GM23248 (cell line): Measurements from ENCODE around the gene ZNF500. TPM values are rescaled to one million over a fixed set of nuclear protein-coding genes. Genes with fewer than 3 reads are reported as not detected.
A peak's percentile ranks its signal among the peaks of the same experiment; 100 is the strongest.
"Not testable (repeated sequence)": the region's sequence is repeated elsewhere in the genome, so short reads cannot be mapped to it uniquely, and the experiment has no call there.

Experiments used
- DNase-seq: peaks from one replicate; pipeline ENCODE4 v3.0.0-alpha.2; 2015
- H2AFZ ChIP-seq: fragments of 200-600 bp; sonication (generic); 2 replicates; pipeline ENCODE4 v1.6.1; 2016; ENCODE audit warnings: antibody characterized with exemption
- H3F3A ChIP-seq: fragments of 200-600 bp; sonication (generic); 2 replicates; pipeline ENCODE4 v1.6.1; 2016; ENCODE audit warnings: mild to moderate bottlenecking, antibody characterized with exemption, mixed run types; ENCODE audit not compliant: insufficient read depth
- H3K27ac ChIP-seq: fragments of 200-600 bp; sonication (generic); 2 replicates; pipeline ENCODE4 v1.5.1; 2016; ENCODE audit warnings: mild to moderate bottlenecking
- H3K27me3 ChIP-seq: fragments of 200-600 bp; sonication (generic); replicated peaks from 2 replicates; pipeline ENCODE4 v1.6.1; 2016; ENCODE audit warnings: mild to moderate bottlenecking; ENCODE audit not compliant: insufficient read depth
- H3K36me3 ChIP-seq: fragments of 200-600 bp; sonication (generic); 2 replicates; pipeline ENCODE4 v1.6.1; 2016; ENCODE audit warnings: low read depth, mild to moderate bottlenecking
- H3K4me1 ChIP-seq: fragments of 200-600 bp; sonication (generic); 2 replicates; pipeline ENCODE4 v1.6.1; 2016; ENCODE audit warnings: mild to moderate bottlenecking; ENCODE audit not compliant: insufficient read depth
- H3K4me2 ChIP-seq: fragments of 200-600 bp; sonication (generic); one replicate; pipeline ENCODE4 v1.6.1; 2016; ENCODE audit warnings: mild to moderate bottlenecking; ENCODE audit not compliant: unreplicated experiment
- H3K4me3 ChIP-seq: fragments of 200-600 bp; sonication (generic); 2 replicates; pipeline ENCODE4 v1.5.1; 2016; ENCODE audit warnings: mild to moderate bottlenecking
- H3K79me2 ChIP-seq: fragments of 200-600 bp; sonication (generic); 2 replicates; pipeline ENCODE4 v1.6.1; 2016; ENCODE audit warnings: mild to moderate bottlenecking; ENCODE audit not compliant: insufficient read depth
- H3K9ac ChIP-seq: fragments of 200-600 bp; sonication (generic); 2 replicates; pipeline ENCODE4 v1.6.1; 2016; ENCODE audit warnings: mild to moderate bottlenecking
- H3K9me2 ChIP-seq: fragments of 200-600 bp; sonication (generic); 2 replicates; pipeline ENCODE4 v1.6.1; 2016; ENCODE audit warnings: mixed run types, mild to moderate bottlenecking, moderate library complexity; ENCODE audit not compliant: insufficient read depth
- H3K9me3 ChIP-seq: fragments of 200-600 bp; sonication (generic); one replicate; pipeline ENCODE4 v1.6.1; 2017; ENCODE audit warnings: low read depth
- H4K20me1 ChIP-seq: fragments of 200-600 bp; sonication (generic); 2 replicates; pipeline ENCODE4 v1.6.0; 2016; ENCODE audit not compliant: insufficient read depth
- EZH2 ChIP-seq: fragments of 200-600 bp; sonication (generic); IDR thresholded peaks from 2 replicates; pipeline ENCODE4 v1.6.1; 2018; ENCODE audit warnings: antibody characterized with exemption, mild to moderate bottlenecking; ENCODE audit not compliant: insufficient read depth, poor library complexity, severe bottlenecking
- EZH2phosphoT487 ChIP-seq: fragments of 200-600 bp; sonication (generic); IDR thresholded peaks from 2 replicates; pipeline ENCODE4 v1.6.1; 2018; ENCODE audit warnings: antibody characterized with exemption, moderate library complexity, mild to moderate bottlenecking, low read depth; ENCODE audit not compliant: insufficient read depth
- WGBS, 2 experiments: methylation state at CpG; one replicate each; pipeline ENCODE4 v1.1.6; 2015 to 2017; ENCODE audit warnings: low lambda C conversion rate in 2 of 2, low coverage in 1 of 2; ENCODE audit errors: missing lambda C conversion rate in 2 of 2; 5-methylcytosine and 5-hydroxymethylcytosine counted together
- in situ Hi-C: fragments of 300-500 bp; cut with MboI; formaldehyde crosslinking; loops from 2 replicates; pipeline ENCODE4 v1.15.0; 2020
- polyA plus RNA-seq: library from polyadenylated mRNA; unstranded; fragments of >200 nt; fragmentation: Nextera tagmentation; extraction: Ambion mirVana; gene quantifications from 2 replicates; pipeline ENCODE4 v1.2.1, GENCODE V29; 2016
- total RNA-seq: library from RNA; depleted of rRNA; stranded (reverse); fragments of >200 nt; shearing (Covaris generic); gene quantifications from 2 replicates; pipeline ENCODE4 v1.2.3, GENCODE V29; 2014

ZNF500 gene
- total and polyA plus RNA-seq, 2 experiments from 2014 or later: 7.4 to 12.3 TPM

DNA sequence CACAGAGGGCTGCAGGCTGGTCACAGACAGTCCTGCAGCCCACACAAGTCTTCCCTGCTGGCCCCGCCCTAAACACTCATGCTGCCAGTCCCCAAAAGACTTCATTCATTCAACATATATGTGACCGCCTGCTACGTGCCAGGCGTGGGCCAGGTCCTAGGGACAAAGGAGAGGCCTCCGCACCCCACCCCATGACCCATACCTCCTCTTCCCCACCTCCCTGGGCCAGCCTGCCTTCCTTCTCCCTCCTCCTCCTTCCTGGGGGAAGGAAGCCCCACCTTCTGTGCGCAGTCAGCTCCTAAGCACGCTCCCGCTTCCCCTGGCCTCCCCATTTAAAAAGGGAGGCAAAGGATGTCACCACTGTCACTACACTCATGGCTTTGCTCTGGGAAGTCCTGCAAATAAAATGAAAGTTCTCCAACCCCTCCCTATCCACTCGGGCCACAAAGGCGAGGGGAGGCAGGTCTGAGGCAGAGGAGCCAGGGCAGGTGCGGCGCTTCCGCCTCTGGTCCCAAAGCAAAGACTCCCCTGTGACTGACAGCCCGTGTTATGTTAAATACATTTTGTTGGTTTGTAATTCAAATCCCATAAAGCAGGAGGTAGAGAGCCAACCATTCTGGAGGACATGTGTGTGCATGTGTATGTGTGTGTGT lies 23.6 kb downstream of the ZNF500 start:
- no peaks in the 10 kb centered on the region for H3K9me2 ChIP-seq
- H4K20me1 ChIP-seq: no peaks in the 10 kb centered on the region
- H3K4me3 ChIP-seq: no peak overlapping the region
- H3K27me3 ChIP-seq: no peaks in the 10 kb centered on the region
- no peak for TF ChIP-seq EZH2phosphoT487
- TF ChIP-seq EZH2: no peak
- WGBS, 2 experiments: 47 to 54% methylated on average over 13 to 14 of the region's 14 CpGs
- no peaks in the 10 kb centered on the region for H3F3A ChIP-seq
- no peak overlapping the region for H3K27ac ChIP-seq
- in situ Hi-C loops: no loop called here
- H3K79me2 ChIP-seq: no peaks in the 10 kb centered on the region
- H3K9me3 ChIP-seq: no peaks in the 10 kb centered on the region
- no peak overlapping the region for H3K4me2 ChIP-seq
- H2AFZ ChIP-seq: peak overlapping the region; percentile 33; the same call in 1 of the 2 replicates
- no peaks in the 10 kb centered on the region for H3K4me1 ChIP-seq
- H3K36me3 ChIP-seq: no peaks in the 10 kb centered on the region
- no peak overlapping the region for H3K9ac ChIP-seq
- peak; percentile 30 for DNase-seq

DNA sequence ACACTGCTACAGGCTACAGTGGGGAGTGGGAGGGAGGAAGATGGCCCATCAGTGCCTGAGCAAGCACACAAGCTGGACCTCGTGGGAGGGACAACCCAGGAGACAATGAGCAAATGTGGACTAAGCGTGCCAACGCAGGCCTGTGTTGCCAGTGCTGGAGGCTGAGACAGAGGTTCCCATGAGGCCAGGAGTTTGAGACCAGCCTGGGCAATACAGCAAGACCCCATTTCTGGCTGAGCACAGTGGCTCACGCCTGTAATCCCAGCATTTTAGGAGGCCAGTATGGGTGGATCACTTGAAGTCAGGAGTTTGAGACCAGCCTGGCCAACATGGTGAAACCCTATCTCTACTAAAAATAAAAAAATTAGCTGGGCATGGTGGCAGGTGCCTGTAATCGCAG lies 28.6 kb downstream of the ZNF500 start:
- H3K9me2 ChIP-seq, H3K4me1 ChIP-seq, H4K20me1 ChIP-seq, H2AFZ ChIP-seq, DNase-seq, H3K27ac ChIP-seq, H3K36me3 ChIP-seq, in situ Hi-C loops, H3F3A ChIP-seq, H3K9ac ChIP-seq, H3K79me2 ChIP-seq, H3K27me3 ChIP-seq, H3K4me2 ChIP-seq, H3K9me3 ChIP-seq, H3K4me3 ChIP-seq: not testable (repeated sequence)
- WGBS, 2 experiments: 54 to 68% methylated on average over 5 of the region's 5 CpGs

DNA sequence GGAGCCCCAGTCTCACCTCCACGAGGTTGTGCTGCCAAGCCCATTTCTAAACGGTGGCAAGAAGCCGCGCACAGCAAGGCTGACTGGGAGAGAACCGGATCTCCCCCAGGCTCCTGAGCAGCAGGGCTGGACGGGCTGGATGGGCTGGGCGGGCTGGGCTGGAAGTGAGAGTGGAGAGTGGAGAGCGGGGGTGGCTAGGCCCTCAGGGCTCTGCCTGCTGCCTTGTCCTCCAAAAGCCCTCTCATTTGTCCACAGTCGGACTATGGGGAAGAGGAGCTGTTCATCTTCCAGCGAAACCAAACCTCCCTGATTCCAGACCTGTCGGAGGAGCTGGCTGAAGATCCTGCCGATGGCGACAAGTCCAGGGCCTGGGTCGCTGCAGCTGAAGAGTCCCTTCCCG lies 29.4 kb downstream of the ZNF500 start:
- Histone ChIP-seq H3K27me3 (no peaks in the 10 kb centered on the region), H3K4me3 (no peak overlapping the region), H3K9me2 (no peaks in the 10 kb centered on the region), H3K79me2 (peaks cover 14% of the 10 kb centered on the region), H3K4me1 (peaks cover 3% of the 10 kb centered on the region; the same call in 1 of the 2 replicates), H3K9ac (no peak overlapping the region), H3K36me3 (no peaks in the 10 kb centered on the region), H4K20me1 (no peaks in the 10 kb centered on the region), H3K9me3 (no peaks in the 10 kb centered on the region), H2AFZ (no peak overlapping the region), H3F3A (no peaks in the 10 kb centered on the region), H3K4me2 (no peak overlapping the region), H3K27ac (no peak overlapping the region)
- in situ Hi-C loops: no loop called here
- 78 to 79% methylated on average over 15 of the region's 15 CpGs for WGBS, 2 experiments
- TF ChIP-seq EZH2phosphoT487 (no peak), EZH2 (no peak)
- DNase-seq: no peak

DNA sequence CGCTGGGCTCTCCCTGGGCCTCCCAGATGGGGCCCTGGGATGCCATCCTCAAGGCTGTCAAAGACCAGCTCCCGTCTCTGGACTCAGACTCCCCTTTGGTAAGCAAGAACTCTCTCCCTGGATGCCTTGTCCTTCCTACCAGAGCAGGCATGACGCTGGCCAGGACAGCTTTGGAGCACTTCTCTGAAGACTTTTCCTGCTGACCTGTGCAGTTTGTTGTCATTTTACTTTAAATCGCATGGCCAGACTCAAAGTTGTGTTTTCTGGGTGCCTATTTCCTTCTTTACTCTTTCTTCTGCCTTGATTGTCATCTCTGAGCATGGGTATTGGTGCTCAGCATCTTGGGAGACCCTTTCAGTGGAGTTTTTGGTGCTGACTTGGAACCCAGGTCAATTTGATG lies 30.4 kb downstream of the ZNF500 start:
- Histone ChIP-seq H3K4me3 (no peak overlapping the region), H3K4me2 (no peak overlapping the region), H3K4me1 (peaks cover 3% of the 10 kb centered on the region; the same call in 1 of the 2 replicates), H3K9ac (no peak overlapping the region), H2AFZ (no peak overlapping the region), H3K27ac (no peak overlapping the region), H4K20me1 (no peaks in the 10 kb centered on the region), H3K36me3 (no peaks in the 10 kb centered on the region), H3K79me2 (peaks cover 24% of the 10 kb centered on the region), H3K9me3 (no peaks in the 10 kb centered on the region), H3F3A (no peaks in the 10 kb centered on the region), H3K9me2 (no peaks in the 10 kb centered on the region), H3K27me3 (no peaks in the 10 kb centered on the region)
- in situ Hi-C loops: no loop called here
- TF ChIP-seq EZH2phosphoT487: no peak
- no peak for TF ChIP-seq EZH2
- WGBS, 2 experiments: 88 to 90% methylated on average over 4 of the region's 4 CpGs
- no peak for DNase-seq
